ENCODE results near the gene CARMIL3.

GRCh38 chr14:24011051-24011450 lies 40.8 kb upstream of the CARMIL3 start:
- TF ChIP-seq EZH2 (optimal IDR thresholded peaks at IDR 0.05; ENCODE audit: low read depth, low read length) (no peak), EZH2phosphoT487 (IDR thresholded peaks at IDR 0.05; ENCODE audit: low read length) (no peak)
